ENCODE results near the gene TTC3. TPM values are rescaled to one million over a fixed set of nuclear protein-coding genes. Genes with fewer than 3 reads are reported as not detected.

TTC3 gene
- polyA plus RNA-seq, 1 donor from 2014 or later, result 332 TPM

DNA sequence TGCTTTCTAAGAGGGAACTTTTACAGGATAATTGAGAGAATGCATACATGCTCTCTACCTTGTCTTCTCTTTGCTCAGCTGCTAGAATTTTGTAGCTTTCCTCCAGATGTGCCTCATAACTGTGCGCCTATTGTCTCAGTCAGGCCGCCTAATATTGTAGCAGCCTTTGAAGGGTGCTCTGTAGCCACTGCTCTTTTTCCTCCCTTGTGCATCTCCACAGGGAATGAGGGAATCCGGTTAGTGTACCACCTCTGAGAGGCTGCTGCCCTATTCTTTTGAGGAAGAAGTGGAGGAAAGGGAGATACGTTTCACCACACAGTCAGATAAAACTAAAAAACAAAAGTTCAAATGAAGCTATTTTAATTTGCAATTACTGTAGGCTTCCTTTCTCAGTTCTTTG lies 22.8 kb downstream of the TTC3 start:
- H3K9me3 ChIP-seq (ENCODE audit: low read length), result no peaks in the 10 kb centered on the region
- peaks cover 44% of the 10 kb centered on the region for H3K79me2 ChIP-seq (replicated peaks; ENCODE audit: insufficient read depth, low read length)
- peaks cover 15% of the 10 kb centered on the region for H3K36me3 ChIP-seq (ENCODE audit: insufficient read depth, low read length)
- H3K9me2 ChIP-seq (ENCODE audit: insufficient read depth, low read length), result no peaks in the 10 kb centered on the region
- H4K20me1 ChIP-seq (ENCODE audit: insufficient read depth), result no peaks in the 10 kb centered on the region
- H3K27ac ChIP-seq (ENCODE audit: low read length), result no peak overlapping the region
- H3K4me2 ChIP-seq (ENCODE audit: low read length), result no peak overlapping the region
- no peak for TF ChIP-seq TAF1 (IDR thresholded peaks at IDR 0.05; ENCODE audit: low read depth)
- TF ChIP-seq, protein P1, sequence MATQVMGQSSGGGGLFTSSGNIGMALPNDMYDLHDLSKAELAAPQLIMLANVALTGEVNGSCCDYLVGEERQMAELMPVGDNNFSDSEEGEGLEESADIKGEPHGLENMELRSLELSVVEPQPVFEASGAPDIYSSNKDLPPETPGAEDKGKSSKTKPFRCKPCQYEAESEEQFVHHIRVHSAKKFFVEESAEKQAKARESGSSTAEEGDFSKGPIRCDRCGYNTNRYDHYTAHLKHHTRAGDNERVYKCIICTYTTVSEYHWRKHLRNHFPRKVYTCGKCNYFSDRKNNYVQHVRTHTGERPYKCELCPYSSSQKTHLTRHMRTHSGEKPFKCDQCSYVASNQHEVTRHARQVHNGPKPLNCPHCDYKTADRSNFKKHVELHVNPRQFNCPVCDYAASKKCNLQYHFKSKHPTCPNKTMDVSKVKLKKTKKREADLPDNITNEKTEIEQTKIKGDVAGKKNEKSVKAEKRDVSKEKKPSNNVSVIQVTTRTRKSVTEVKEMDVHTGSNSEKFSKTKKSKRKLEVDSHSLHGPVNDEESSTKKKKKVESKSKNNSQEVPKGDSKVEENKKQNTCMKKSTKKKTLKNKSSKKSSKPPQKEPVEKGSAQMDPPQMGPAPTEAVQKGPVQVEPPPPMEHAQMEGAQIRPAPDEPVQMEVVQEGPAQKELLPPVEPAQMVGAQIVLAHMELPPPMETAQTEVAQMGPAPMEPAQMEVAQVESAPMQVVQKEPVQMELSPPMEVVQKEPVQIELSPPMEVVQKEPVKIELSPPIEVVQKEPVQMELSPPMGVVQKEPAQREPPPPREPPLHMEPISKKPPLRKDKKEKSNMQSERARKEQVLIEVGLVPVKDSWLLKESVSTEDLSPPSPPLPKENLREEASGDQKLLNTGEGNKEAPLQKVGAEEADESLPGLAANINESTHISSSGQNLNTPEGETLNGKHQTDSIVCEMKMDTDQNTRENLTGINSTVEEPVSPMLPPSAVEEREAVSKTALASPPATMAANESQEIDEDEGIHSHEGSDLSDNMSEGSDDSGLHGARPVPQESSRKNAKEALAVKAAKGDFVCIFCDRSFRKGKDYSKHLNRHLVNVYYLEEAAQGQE (IDR thresholded peaks at IDR 0.05; ENCODE audit: borderline replicate concordance), result no peak
- no peak for TF ChIP-seq MXI1 (conservative IDR thresholded peaks at IDR 0.05; ENCODE audit: poor library complexity, severe bottlenecking)
- no peak for TF ChIP-seq RAD21 (conservative IDR thresholded peaks at IDR 0.05)
- TF ChIP-seq SMC3 (conservative IDR thresholded peaks at IDR 0.05; ENCODE audit: poor library complexity), result no peak
- no peak for TF ChIP-seq POLR2AphosphoS5 (IDR thresholded peaks at IDR 0.05)
- TF ChIP-seq, protein P2, sequence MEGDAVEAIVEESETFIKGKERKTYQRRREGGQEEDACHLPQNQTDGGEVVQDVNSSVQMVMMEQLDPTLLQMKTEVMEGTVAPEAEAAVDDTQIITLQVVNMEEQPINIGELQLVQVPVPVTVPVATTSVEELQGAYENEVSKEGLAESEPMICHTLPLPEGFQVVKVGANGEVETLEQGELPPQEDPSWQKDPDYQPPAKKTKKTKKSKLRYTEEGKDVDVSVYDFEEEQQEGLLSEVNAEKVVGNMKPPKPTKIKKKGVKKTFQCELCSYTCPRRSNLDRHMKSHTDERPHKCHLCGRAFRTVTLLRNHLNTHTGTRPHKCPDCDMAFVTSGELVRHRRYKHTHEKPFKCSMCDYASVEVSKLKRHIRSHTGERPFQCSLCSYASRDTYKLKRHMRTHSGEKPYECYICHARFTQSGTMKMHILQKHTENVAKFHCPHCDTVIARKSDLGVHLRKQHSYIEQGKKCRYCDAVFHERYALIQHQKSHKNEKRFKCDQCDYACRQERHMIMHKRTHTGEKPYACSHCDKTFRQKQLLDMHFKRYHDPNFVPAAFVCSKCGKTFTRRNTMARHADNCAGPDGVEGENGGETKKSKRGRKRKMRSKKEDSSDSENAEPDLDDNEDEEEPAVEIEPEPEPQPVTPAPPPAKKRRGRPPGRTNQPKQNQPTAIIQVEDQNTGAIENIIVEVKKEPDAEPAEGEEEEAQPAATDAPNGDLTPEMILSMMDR (IDR thresholded peaks at IDR 0.05; ENCODE audit: poor library complexity, severe bottlenecking), result no peak
- no peak for TF ChIP-seq EZH2 (IDR thresholded peaks at IDR 0.05; ENCODE audit: borderline replicate concordance, insufficient read depth, low read length, poor library complexity, severe bottlenecking)
- TF ChIP-seq EP300 (conservative IDR thresholded peaks at IDR 0.05; ENCODE audit: poor library complexity, severe bottlenecking), result no peak
- H3K4me3 ChIP-seq (ENCODE audit: low read length), result no peak overlapping the region
- no peak overlapping the region for H2AFZ ChIP-seq (ENCODE audit: low read depth, low read length)
- no peaks in the 10 kb centered on the region for H3K27me3 ChIP-seq (ENCODE audit: insufficient read depth, low read depth, low read length)
- H3K9ac ChIP-seq (ENCODE audit: low read length), result no peak overlapping the region
- no peaks in the 10 kb centered on the region for H3F3A ChIP-seq (ENCODE audit: insufficient read depth, low read length, poor library complexity, severe bottlenecking)

DNA sequence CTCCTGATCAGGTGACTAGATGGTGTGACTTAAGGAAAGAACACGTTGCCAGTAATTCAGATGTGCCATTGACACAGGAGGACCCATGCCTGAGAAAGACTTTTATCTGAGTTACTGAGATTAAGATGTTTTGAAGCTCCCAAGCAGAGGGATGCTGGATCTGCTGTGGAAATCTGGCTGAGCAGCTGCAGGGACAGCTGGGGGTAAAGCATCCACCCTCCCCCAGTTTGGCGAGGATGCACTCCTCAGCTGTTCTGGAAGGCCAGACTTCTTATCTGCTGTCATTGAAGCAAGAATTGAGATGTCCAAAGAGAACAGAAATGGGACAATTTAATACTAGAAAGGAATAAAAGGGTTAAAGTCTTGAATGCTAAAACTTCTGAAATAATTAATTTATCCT lies 25.7 kb downstream of the TTC3 start:
- Histone ChIP-seq H3K9ac (ENCODE audit: low read length) (no peak overlapping the region), H3K4me3 (ENCODE audit: low read length) (no peak overlapping the region), H3K36me3 (ENCODE audit: insufficient read depth, low read length) (peaks cover 15% of the 10 kb centered on the region), H3F3A (ENCODE audit: insufficient read depth, low read length, poor library complexity, severe bottlenecking) (no peaks in the 10 kb centered on the region), H3K9me3 (ENCODE audit: low read length) (no peaks in the 10 kb centered on the region), H3K79me2 (replicated peaks; ENCODE audit: insufficient read depth, low read length) (peaks cover 38% of the 10 kb centered on the region), H4K20me1 (ENCODE audit: insufficient read depth) (no peaks in the 10 kb centered on the region), H3K27ac (ENCODE audit: low read length) (no peak overlapping the region), H3K9me2 (ENCODE audit: insufficient read depth, low read length) (no peaks in the 10 kb centered on the region), H3K4me2 (ENCODE audit: low read length) (no peak overlapping the region), H3K27me3 (ENCODE audit: insufficient read depth, low read depth, low read length) (no peaks in the 10 kb centered on the region), H2AFZ (ENCODE audit: low read depth, low read length) (no peak overlapping the region)
- no peak for TF ChIP-seq EZH2 (IDR thresholded peaks at IDR 0.05; ENCODE audit: borderline replicate concordance, insufficient read depth, low read length, poor library complexity, severe bottlenecking)
- no peak for TF ChIP-seq POLR2AphosphoS5 (IDR thresholded peaks at IDR 0.05)
- TF ChIP-seq TAF1 (IDR thresholded peaks at IDR 0.05; ENCODE audit: low read depth), result no peak
- TF ChIP-seq, protein P2 (IDR thresholded peaks at IDR 0.05; ENCODE audit: poor library complexity, severe bottlenecking), result no peak
- TF ChIP-seq, protein P1 (IDR thresholded peaks at IDR 0.05; ENCODE audit: borderline replicate concordance), result no peak
- no peak for TF ChIP-seq SMC3 (conservative IDR thresholded peaks at IDR 0.05; ENCODE audit: poor library complexity)
- TF ChIP-seq MXI1 (conservative IDR thresholded peaks at IDR 0.05; ENCODE audit: poor library complexity, severe bottlenecking), result no peak
- no peak for TF ChIP-seq RAD21 (conservative IDR thresholded peaks at IDR 0.05)
- TF ChIP-seq EP300 (conservative IDR thresholded peaks at IDR 0.05; ENCODE audit: poor library complexity, severe bottlenecking), result no peak

Data from neural cell (in vitro differentiated cells).